GM06990 (cell line): ENCODE measurements around the gene ATP5F1C.

ENCODE experiments used
- DNase-seq: peaks from one replicate; pipeline ENCODE4 v3.0.0-alpha.2; 2011; ENCODE audit not compliant: insufficient read length; ENCODE audit errors: extremely low read depth
- H3K27me3 ChIP-seq: replicated peaks from 2 replicates; pipeline ENCODE4 v1.6.0; 2011; ENCODE audit warnings: low read length; ENCODE audit not compliant: control insufficient read depth, insufficient read depth
- H3K36me3 ChIP-seq: 2 replicates; pipeline ENCODE4 v1.5.1; 2011; ENCODE audit warnings: low read length; ENCODE audit not compliant: control insufficient read depth, insufficient read depth
- H3K4me3 ChIP-seq: replicated peaks from 2 replicates; pipeline ENCODE4 v1.5.1; 2011; ENCODE audit warnings: low read depth, mild to moderate bottlenecking, control low read depth, low read length
- TF ChIP-seq, protein P1 (sequence below): IDR thresholded peaks from 2 replicates; pipeline ENCODE4 v1.5.1; 2011; ENCODE audit warnings: low read length, control low read depth, mild to moderate bottlenecking, inconsistent platforms; ENCODE audit not compliant: insufficient read depth, poor library complexity, severe bottlenecking

ATP5F1C gene

DNA sequence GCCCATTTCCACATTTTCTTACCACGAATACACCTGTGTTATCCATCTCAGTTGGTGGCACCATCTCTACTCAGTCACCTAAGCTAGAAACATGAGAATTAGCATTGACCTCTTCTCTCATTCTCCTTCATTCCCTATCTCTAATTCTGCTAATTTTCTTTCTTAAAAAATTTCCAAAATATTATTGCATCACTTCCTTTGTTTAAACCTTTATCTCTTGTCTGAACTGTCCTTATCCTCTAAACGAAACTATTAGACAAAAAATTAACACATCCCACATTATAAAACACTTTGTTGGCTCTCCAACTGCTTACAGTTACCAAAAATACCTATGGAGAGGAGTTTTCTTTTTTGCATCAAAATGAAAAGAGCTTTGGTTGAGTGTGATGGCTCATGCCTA lies 48.6 kb downstream of the ATP5F1C start:
- TF ChIP-seq, protein P1, sequence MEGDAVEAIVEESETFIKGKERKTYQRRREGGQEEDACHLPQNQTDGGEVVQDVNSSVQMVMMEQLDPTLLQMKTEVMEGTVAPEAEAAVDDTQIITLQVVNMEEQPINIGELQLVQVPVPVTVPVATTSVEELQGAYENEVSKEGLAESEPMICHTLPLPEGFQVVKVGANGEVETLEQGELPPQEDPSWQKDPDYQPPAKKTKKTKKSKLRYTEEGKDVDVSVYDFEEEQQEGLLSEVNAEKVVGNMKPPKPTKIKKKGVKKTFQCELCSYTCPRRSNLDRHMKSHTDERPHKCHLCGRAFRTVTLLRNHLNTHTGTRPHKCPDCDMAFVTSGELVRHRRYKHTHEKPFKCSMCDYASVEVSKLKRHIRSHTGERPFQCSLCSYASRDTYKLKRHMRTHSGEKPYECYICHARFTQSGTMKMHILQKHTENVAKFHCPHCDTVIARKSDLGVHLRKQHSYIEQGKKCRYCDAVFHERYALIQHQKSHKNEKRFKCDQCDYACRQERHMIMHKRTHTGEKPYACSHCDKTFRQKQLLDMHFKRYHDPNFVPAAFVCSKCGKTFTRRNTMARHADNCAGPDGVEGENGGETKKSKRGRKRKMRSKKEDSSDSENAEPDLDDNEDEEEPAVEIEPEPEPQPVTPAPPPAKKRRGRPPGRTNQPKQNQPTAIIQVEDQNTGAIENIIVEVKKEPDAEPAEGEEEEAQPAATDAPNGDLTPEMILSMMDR, result no peak
- H3K4me3 ChIP-seq, result no peak overlapping the region
- H3K36me3 ChIP-seq, result no peaks in the 10 kb centered on the region
- no peak for DNase-seq
- no peaks in the 10 kb centered on the region for H3K27me3 ChIP-seq

DNA sequence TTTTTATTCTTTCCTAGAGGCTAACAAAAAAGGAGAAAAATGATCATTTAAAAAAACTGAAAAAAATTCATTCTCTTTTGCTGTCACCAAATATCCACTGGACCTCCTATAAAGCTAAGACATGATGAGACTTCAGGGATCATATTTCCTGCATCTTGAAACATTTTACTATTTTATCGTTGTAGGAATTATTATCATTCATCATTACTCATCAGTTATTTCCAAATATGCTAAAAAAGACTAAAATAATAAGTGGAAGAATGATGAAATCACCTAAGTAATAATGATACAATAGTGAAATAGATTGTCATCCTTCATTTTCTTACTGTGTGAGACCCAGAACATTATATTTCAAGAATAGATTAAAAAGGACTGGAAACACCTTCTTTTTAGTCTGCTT lies 58.6 kb downstream of the ATP5F1C start:
- TF ChIP-seq, protein P1, result no peak

DNA sequence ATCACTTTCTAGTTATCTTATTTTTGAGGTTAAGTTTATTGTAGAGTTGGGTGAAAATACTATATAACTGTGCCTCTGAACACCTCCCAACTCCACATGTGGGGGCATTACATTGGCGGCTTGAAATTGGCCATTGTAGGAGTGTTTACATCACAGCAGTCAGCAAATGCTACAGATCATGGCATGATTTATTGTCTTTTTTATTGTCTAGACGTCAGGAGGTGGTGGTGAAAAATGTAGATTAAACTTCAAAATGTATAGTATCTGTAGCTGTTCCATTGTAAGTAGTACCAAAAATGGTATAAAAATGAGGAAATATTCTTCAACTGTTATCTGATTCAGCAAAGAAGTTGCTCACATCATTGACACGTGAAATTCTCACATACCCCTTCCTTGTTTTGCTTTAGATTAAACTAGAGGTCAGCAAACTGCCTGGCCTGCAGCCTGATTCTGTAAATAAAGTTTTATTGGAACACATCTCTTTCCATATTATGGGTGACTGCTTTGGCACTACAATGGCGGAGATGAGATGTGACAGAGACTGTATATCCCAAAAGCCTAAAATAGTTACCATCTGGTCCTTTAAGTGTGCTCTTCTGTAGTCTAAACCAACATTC lies 65.4 kb downstream of the ATP5F1C start:
- no peak for DNase-seq
- Histone ChIP-seq H3K27me3 (no peaks in the 10 kb centered on the region), H3K4me3 (no peak overlapping the region), H3K36me3 (no peaks in the 10 kb centered on the region)
- TF ChIP-seq, protein P1, result no peak

More for the DNA sequence above, 58.6 kb downstream of the ATP5F1C start:
- Histone ChIP-seq H3K4me3 (no peak overlapping the region), H3K27me3 (no peaks in the 10 kb centered on the region), H3K36me3 (no peaks in the 10 kb centered on the region)
- no peak for DNase-seq

DNA sequence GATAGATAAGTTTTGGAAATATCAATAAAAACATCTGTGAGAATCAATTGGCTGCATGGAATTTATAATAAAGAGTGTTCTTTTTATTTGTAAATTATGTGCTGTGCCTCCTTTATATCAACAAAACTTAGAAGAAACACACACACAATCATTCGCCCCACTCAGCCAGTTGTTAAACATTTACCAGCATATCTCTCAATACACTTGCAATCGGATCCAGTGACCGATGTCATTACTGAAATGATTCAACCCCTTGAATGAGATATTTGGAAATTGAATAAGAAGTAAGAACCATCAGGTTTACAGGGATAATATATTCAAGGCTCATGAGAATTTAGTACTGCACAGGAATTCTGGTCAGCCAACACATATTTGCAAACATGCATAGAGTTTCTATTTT lies 65.9 kb downstream of the ATP5F1C start:
- DNase-seq, result no peak
- H3K4me3 ChIP-seq, result no peak overlapping the region
- H3K27me3 ChIP-seq, result no peaks in the 10 kb centered on the region
- TF ChIP-seq, protein P1, result no peak
- no peaks in the 10 kb centered on the region for H3K36me3 ChIP-seq

DNA sequence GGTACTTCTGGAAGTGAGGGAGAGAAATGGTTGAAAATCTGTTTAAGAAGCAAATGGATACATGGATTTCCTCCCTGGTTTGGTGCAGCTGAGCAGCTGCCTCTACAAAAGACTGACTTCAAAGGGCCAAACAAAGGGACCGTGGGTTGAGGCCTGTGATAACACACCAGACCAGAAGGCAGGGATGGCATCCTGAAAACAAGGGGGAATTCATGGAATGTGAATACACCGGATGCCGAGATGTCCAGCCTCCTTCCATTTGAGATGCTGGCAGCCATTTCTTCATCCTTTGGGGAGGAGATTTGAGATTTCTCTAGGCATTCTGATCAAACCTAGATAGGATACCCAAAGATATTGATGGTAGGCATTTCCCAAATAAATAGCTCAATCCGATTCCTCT lies 67.2 kb downstream of the ATP5F1C start:
- DNase-seq, result no peak
- TF ChIP-seq, protein P1, result no peak
- Histone ChIP-seq H3K27me3 (no peaks in the 10 kb centered on the region), H3K4me3 (no peak overlapping the region), H3K36me3 (no peaks in the 10 kb centered on the region)

DNA sequence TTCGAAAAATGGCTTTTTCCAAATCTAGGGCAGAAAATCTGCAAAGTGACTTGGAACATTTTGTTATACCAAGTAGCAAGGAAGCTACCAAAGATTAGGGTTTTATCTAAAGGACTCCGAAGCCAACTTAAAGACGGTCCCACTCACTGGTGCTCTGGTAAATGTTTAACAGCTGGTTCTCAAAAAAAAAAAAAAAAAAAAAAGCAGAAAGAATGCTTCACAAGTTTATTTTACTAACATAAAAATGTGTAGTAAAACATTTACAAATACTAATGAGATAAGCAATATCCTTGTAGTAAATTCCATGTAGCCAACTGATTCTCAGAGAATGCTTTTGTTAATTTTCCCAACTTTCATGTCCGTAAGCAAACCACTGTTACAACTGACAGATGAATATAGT lies 68.7 kb downstream of the ATP5F1C start:
- Histone ChIP-seq H3K27me3 (no peaks in the 10 kb centered on the region), H3K4me3 (no peak overlapping the region), H3K36me3 (no peaks in the 10 kb centered on the region)
- TF ChIP-seq, protein P1, result no peak
- no peak for DNase-seq
